Measurements from ENCODE around the gene STPG2.

- TF ChIP-seq POLR2A (IDR thresholded peaks at IDR 0.05), result no peak
- TF ChIP-seq CTCF (IDR thresholded peaks at IDR 0.05), result no peak
Observed at GRCh38 chr4:98179951-98180350, 36.7 kb upstream of the STPG2 start.
